Measurements from ENCODE around the gene EDARADD.

DNA sequence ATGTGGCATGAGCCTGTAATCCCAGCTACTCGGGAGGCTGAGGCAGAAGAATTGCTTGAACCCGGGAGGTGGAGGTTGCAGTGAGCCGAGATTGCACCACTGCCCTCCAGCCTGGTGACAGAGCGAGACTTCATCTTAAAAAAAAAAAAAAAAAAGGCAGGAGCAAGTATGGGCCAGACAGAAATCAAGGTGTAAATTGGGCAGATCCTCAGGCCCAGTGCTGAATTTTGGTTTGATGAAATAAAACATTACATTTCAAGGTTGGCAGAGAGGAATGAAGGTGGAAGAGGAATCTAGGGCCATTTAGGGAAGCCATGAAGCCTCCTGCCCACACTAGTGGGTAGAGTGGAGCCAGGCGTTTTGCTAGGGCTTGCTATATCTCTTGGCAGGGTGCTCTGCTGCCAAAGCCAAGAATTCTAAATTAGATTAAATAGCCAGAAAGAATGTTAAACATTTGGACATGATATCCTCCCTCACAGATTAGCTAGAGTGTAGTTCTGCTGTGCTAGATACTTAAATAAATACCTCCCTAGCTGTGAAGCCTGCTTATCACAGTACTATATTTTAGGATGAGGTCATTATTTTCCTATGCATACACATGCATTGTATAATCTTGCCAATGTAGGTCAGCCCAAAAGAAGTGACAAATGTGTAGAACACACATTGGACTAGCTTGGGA lies 113.1 kb downstream of the EDARADD start:
- TF ChIP-seq, protein P1, sequence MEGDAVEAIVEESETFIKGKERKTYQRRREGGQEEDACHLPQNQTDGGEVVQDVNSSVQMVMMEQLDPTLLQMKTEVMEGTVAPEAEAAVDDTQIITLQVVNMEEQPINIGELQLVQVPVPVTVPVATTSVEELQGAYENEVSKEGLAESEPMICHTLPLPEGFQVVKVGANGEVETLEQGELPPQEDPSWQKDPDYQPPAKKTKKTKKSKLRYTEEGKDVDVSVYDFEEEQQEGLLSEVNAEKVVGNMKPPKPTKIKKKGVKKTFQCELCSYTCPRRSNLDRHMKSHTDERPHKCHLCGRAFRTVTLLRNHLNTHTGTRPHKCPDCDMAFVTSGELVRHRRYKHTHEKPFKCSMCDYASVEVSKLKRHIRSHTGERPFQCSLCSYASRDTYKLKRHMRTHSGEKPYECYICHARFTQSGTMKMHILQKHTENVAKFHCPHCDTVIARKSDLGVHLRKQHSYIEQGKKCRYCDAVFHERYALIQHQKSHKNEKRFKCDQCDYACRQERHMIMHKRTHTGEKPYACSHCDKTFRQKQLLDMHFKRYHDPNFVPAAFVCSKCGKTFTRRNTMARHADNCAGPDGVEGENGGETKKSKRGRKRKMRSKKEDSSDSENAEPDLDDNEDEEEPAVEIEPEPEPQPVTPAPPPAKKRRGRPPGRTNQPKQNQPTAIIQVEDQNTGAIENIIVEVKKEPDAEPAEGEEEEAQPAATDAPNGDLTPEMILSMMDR (conservative IDR thresholded peaks at IDR 0.05; ENCODE audit: low read depth, low read length) = no peak
- TF ChIP-seq EZH2 (IDR thresholded peaks at IDR 0.05; ENCODE audit: borderline replicate concordance, low read depth, low read length, poor library complexity, severe bottlenecking) = no peak

All from A673 (cell line).